K562 (cell line): ENCODE data around the gene CDH16. TPM values are rescaled to one million over a fixed set of nuclear protein-coding genes. Genes with fewer than 3 reads are reported as not detected.

Experiments used
- ATAC-seq: fragments of 200-7000 bp; cut with Tn5 transposase; 3 replicates; pipeline ENCODE4 v1.9.1; 2020; ENCODE audit warnings: moderate library complexity
- BruUV-seq: library from RNA; stranded (reverse); fragments of 400-500 nt; replicated peaks from 2 replicates; lab custom pipeline; 2021; lab: Mats Ljungman, UMichigan
- CTCF ChIA-PET: fragments of 300-600 bp; formaldehyde crosslinking; extraction: SDS; loops from one replicate; lab custom pipeline; 2021; ENCODE audit warnings: low intra/inter-chr PET ratio; lab: Yijun Ruan, JAX
- POLR2A ChIA-PET: fragments of 300-600, 350-650 bp; sonication (Branson Sonifier 250); formaldehyde crosslinking; extraction: SDS; loops from one replicate; lab custom pipeline; 2021; ENCODE audit warnings: antibody characterized with exemption, inconsistent platforms; lab: Yijun Ruan, JAX
- DNase-seq, 4 experiments: peaks; one replicate each; pipeline versions ENCODE4 v3.0.0 to v3.0.0-alpha.2; 2011 to 2018; ENCODE audit warnings: low spot score in 3 of 4, mixed read lengths in 3 of 4; ENCODE audit errors: extremely low read depth in 1 of 4
- FAIRE-seq: peaks from 2 replicates; lab custom pipeline; 2011; peaks lifted over from hg19 to GRCh38; lab: Jason Lieb, UNC
- H2AFZ ChIP-seq: 2 replicates; pipeline ENCODE4 v1.6.0; 2011; ENCODE audit warnings: low read depth, low read length, control low read depth, inconsistent platforms
- H3K27ac ChIP-seq: fragments of 200-600 bp; 3 replicates; pipeline ENCODE4 v1.8.0; 2011; ENCODE audit warnings: low read depth, mild to moderate bottlenecking, control low read depth, inconsistent platforms, low read length, moderate library complexity, mixed read lengths; ENCODE audit errors: extremely low read depth
- H3K27me3 ChIP-seq, 2 experiments: fragments of 300-600 bp in 1 of 2; 2 replicates in 1 of 2; 3 replicates in 1 of 2; pipeline versions ENCODE4 v1.6.0 to v1.8.0; 2011; ENCODE audit warnings: inconsistent platforms in 2 of 2, low read length in 2 of 2, mild to moderate bottlenecking in 1 of 2, mixed read lengths in 1 of 2, moderate library complexity in 1 of 2; ENCODE audit not compliant: control insufficient read depth in 2 of 2, insufficient read depth in 2 of 2
- H3K36me3 ChIP-seq: fragments of 300-600 bp; 3 replicates; pipeline ENCODE4 v1.8.0; 2011; ENCODE audit warnings: mild to moderate bottlenecking, low read length, inconsistent platforms; ENCODE audit not compliant: control insufficient read depth, insufficient read depth
- H3K4me1 ChIP-seq, 2 experiments: fragments of 200-600 bp in 1 of 2; replicated peaks in 1 of 2; 2 replicates in 1 of 2; 3 replicates in 1 of 2; pipeline versions ENCODE4 v1.5.1 to v1.8.0; 2011; ENCODE audit warnings: inconsistent platforms in 2 of 2, low read length in 2 of 2, mild to moderate bottlenecking in 1 of 2, mixed read lengths in 1 of 2, moderate library complexity in 1 of 2; ENCODE audit not compliant: control insufficient read depth in 2 of 2, insufficient read depth in 2 of 2
- H3K4me2 ChIP-seq: 2 replicates; pipeline ENCODE4 v1.6.1; 2011; ENCODE audit warnings: low read length, control low read depth, inconsistent platforms, mixed read lengths; ENCODE audit not compliant: insufficient read depth
- H3K4me3 ChIP-seq: fragments of 200-600 bp; sonication (generic), shearing (Covaris generic); 2 replicates; pipeline ENCODE4 v1.5.1; 2016; ENCODE audit warnings: control low read depth, inconsistent platforms
- H3K79me2 ChIP-seq: fragments of 200-600 bp; 3 replicates; pipeline ENCODE4 v1.8.0; 2011; ENCODE audit warnings: low read length, inconsistent platforms; ENCODE audit not compliant: control insufficient read depth, insufficient read depth
- H3K9ac ChIP-seq, 2 experiments: 2 replicates each; pipeline versions ENCODE4 v1.6.0 to v1.6.1; 2011; ENCODE audit warnings: low read depth in 2 of 2, low read length in 2 of 2, control low read depth in 1 of 2, inconsistent platforms in 1 of 2, mild to moderate bottlenecking in 1 of 2, mixed read lengths in 1 of 2; ENCODE audit not compliant: insufficient read depth in 1 of 2
- H3K9me1 ChIP-seq: one replicate; pipeline ENCODE4 v1.6.0; 2011; ENCODE audit warnings: inconsistent platforms, mild to moderate bottlenecking, low read length, moderate library complexity; ENCODE audit not compliant: control insufficient read depth, insufficient read depth
- H3K9me3 ChIP-seq: replicated peaks from 2 replicates; pipeline ENCODE4 v1.5.1; 2011; ENCODE audit warnings: low read depth, low read length, inconsistent platforms; ENCODE audit not compliant: control insufficient read depth, insufficient read depth
- H4K20me1 ChIP-seq: replicated peaks from 2 replicates; pipeline ENCODE4 v1.6.1; 2011; ENCODE audit warnings: low read length, inconsistent platforms, mixed read lengths; ENCODE audit not compliant: control insufficient read depth, insufficient read depth
- CBFA2T2 ChIP-seq: fragments of 450-650 bp; conservative IDR thresholded peaks from 2 replicates; pipeline ENCODE4 v1.6.1; 2017; ENCODE audit warnings: mild to moderate bottlenecking
- EP300 ChIP-seq: IDR thresholded peaks from 2 replicates; pipeline ENCODE4 v1.6.1; 2012; ENCODE audit warnings: low read length, improper control_type of control experiment
- HMG20B ChIP-seq: fragments of 250-450 bp; sonication (Bioruptor Pico); IDR thresholded peaks from 2 replicates; pipeline ENCODE4 v1.5.0; 2021; ENCODE audit warnings: mild to moderate bottlenecking
- NR1H2 ChIP-seq: sonication (generic); formaldehyde crosslinking; IDR thresholded peaks from 2 replicates; pipeline ENCODE4 v1.4.0; 2020; ENCODE audit warnings: mild to moderate bottlenecking, missing genetic modification reagents
- RBM17 ChIP-seq: fragments of 200-400 bp; formaldehyde crosslinking; IDR thresholded peaks from 2 replicates; pipeline ENCODE4 v1.6.1; 2017; ENCODE audit warnings: low read depth, mild to moderate bottlenecking, low read length, borderline replicate concordance
- RHOXF2B ChIP-seq: fragments of 250-450 bp; sonication (Bioruptor Pico); conservative IDR thresholded peaks from 2 replicates; pipeline ENCODE4 v1.5.1; 2021
- TARDBP ChIP-seq: fragments of 450-650 bp; IDR thresholded peaks from 2 replicates; pipeline ENCODE4 v1.6.1; 2016
- TCF3 ChIP-seq: sonication (generic); formaldehyde crosslinking; IDR thresholded peaks from 2 replicates; pipeline ENCODE4 v1.4.0; 2020; ENCODE audit warnings: mild to moderate bottlenecking, missing genetic modification reagents
- THRA ChIP-seq: fragments of 450-650 bp; IDR thresholded peaks from 2 replicates; pipeline ENCODE4 v1.6.1; 2017; ENCODE audit warnings: mild to moderate bottlenecking, moderate library complexity
- ZNF174 ChIP-seq: fragments of 250-450 bp; sonication (Bioruptor Pico); IDR thresholded peaks from 2 replicates; pipeline ENCODE4 v1.4.0; 2020; ENCODE audit warnings: mild to moderate bottlenecking
- ZNF311 ChIP-seq: fragments of 250-450 bp; sonication (Bioruptor Pico); IDR thresholded peaks from 2 replicates; pipeline ENCODE4 v1.4.0; 2020; ENCODE audit warnings: mild to moderate bottlenecking, moderate library complexity
- ZNF347 ChIP-seq: fragments of 450-650 bp; formaldehyde crosslinking; IDR thresholded peaks from 2 replicates; pipeline ENCODE4 v1.4.0; 2020; ENCODE audit warnings: low read depth, mild to moderate bottlenecking, moderate library complexity
- WGBS: fragments of 100-300 bp; shearing (Covaris generic); methylation state at CpG from one replicate; pipeline ENCODE4 v1.1.6; 2016; ENCODE audit warnings: low coverage, mixed read lengths; ENCODE audit not compliant: insufficient coverage; ENCODE audit errors: missing lambda C conversion rate; 5-methylcytosine and 5-hydroxymethylcytosine counted together
- in situ Hi-C: fragments of 300-500 bp; cut with MboI; formaldehyde crosslinking; loops from 4 replicates; pipeline ENCODE4 v1.15.0; 2018; ENCODE audit warnings: inconsistent platforms, mixed read lengths
- intact Hi-C: fragments of 100-400 bp; cut with micrococcal nuclease; formaldehyde crosslinking; loops from 2 replicates; pipeline ENCODE4 v1.14.2; 2022
- polyA plus RNA-seq, 8 experiments: library from polyadenylated mRNA; depleted of rRNA in 4 of 8; stranded (reverse) in 5 of 8; unstranded in 3 of 8; fragments of >200 nt; fragmentation: Nextera tagmentation in 2 of 8; fragmentation: Illumina TruSeq in 1 of 8; extraction: Ambion mirVana in 2 of 8; extraction: Trizol in 1 of 8; gene quantifications; 2 replicates each; pipeline versions ENCODE4 v1.2.1 to v1.2.3, GENCODE V29; 2011 to 2014; ENCODE audit warnings: inconsistent platforms in 1 of 8, missing spikeins in 1 of 8
- total RNA-seq, 7 experiments: library from RNA; depleted of rRNA in 6 of 7; stranded (reverse); fragments of >200 nt in 6 of 7; fragmentation: Illumina TruSeq in 2 of 7; extraction: Trizol in 2 of 7; gene quantifications; 2 replicates each; pipeline versions ENCODE4 v1.2.1 to v1.2.3, GENCODE V29; 2011 to 2021; ENCODE audit warnings: low replicate concordance in 1 of 7
- TF ChIP-seq, protein P1 (sequence below), 2 experiments: fragments of 150-350 bp in 1 of 2; IDR thresholded peaks; 2 replicates each; pipeline ENCODE4 v1.6.1; 2012 to 2016; ENCODE audit warnings: low read depth in 2 of 2, low read length in 2 of 2, mild to moderate bottlenecking in 1 of 2, moderate library complexity in 1 of 2
- TF ChIP-seq, protein P2 (sequence below), 2 experiments: IDR thresholded peaks; 2 replicates each; pipeline ENCODE4 v1.6.1; 2012; ENCODE audit warnings: improper control_type of control experiment in 2 of 2, low read depth in 2 of 2, low read length in 2 of 2, borderline replicate concordance in 1 of 2

Gene CDH16
- total and polyA plus RNA-seq, 9 of the 15 experiments (the other 6 are each of a cell fraction or from before 2014, with no cell fraction given), result not detected

DNA sequence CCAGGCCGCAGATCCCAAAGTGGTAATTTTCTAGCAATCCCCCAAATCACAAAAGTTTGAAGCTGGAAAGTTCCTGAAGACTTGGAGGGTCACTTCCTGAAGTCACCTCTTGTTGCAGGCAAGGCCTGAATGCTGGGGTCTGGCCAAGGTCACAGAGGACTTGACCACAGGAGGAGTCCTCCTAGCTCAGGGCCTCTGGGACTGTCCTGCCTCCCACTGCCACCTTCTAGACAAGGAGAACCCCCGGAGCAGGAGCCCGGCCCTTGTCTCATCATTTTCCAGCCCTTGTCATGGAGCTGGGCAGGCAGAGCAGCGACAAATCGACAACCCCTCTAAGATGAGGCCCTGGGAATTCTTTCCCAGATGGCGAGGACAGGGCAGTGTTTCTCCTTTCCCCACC, 330 bp downstream of the CDH16 start (continued):
- TF ChIP-seq, protein P1, sequence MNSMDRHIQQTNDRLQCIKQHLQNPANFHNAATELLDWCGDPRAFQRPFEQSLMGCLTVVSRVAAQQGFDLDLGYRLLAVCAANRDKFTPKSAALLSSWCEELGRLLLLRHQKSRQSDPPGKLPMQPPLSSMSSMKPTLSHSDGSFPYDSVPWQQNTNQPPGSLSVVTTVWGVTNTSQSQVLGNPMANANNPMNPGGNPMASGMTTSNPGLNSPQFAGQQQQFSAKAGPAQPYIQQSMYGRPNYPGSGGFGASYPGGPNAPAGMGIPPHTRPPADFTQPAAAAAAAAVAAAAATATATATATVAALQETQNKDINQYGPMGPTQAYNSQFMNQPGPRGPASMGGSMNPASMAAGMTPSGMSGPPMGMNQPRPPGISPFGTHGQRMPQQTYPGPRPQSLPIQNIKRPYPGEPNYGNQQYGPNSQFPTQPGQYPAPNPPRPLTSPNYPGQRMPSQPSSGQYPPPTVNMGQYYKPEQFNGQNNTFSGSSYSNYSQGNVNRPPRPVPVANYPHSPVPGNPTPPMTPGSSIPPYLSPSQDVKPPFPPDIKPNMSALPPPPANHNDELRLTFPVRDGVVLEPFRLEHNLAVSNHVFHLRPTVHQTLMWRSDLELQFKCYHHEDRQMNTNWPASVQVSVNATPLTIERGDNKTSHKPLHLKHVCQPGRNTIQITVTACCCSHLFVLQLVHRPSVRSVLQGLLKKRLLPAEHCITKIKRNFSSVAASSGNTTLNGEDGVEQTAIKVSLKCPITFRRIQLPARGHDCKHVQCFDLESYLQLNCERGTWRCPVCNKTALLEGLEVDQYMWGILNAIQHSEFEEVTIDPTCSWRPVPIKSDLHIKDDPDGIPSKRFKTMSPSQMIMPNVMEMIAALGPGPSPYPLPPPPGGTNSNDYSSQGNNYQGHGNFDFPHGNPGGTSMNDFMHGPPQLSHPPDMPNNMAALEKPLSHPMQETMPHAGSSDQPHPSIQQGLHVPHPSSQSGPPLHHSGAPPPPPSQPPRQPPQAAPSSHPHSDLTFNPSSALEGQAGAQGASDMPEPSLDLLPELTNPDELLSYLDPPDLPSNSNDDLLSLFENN (IDR thresholded peaks at IDR 0.05; ENCODE audit: low read depth in 2 of 2, low read length in 2 of 2), result no peak
- TF ChIP-seq HMG20B (CRISPR knock-in tag) (no peak), RHOXF2B (CRISPR knock-in tag) (no peak), CBFA2T2 (no peak), EP300 (no peak)

DNA sequence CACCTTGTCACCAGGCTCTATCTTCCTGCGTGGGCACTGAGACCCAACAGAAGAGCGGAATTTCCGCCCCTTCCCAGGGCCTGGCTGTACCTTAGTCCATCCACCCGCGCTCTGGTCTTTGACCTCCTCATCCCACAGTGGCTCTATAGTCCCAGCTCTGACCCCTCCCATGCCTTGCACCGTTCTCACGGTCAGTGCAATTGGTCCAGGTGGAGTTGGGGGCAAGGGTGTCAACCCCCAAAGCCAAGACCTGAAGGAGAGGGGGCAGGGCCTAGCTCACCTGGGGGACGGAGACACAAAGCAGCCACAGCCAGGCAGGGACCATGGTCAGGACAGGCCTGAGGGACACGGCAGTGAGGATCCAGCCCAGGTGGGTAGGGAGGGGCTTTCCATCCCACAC, 944 bp downstream of the CDH16 start:
- Histone ChIP-seq H3K4me2 (no peak overlapping the region), H3K9me1 (no peaks in the 10 kb centered on the region), H3K27ac (no peak overlapping the region), H3K36me3 (no peaks in the 10 kb centered on the region), H3K9ac (peak overlapping the region in 1 of 2 experiments; percentile 48; a peak in 1 of 4 replicates), H4K20me1 (no peaks in the 10 kb centered on the region; the same call in 1 of the 2 replicates), H3K79me2 (no peaks in the 10 kb centered on the region), H3K27me3 (peaks cover 15 to 62% of the 10 kb centered on the region in 2 experiments; a peak in 4 of 5 replicates), H2AFZ (no peak overlapping the region), H3K9me3 (no peaks in the 10 kb centered on the region), H3K4me1 (peaks cover 0 to 15% of the 10 kb centered on the region in 2 experiments; a peak in 2 of 5 replicates), H3K4me3 (no peak overlapping the region)
- DNase-seq, result no peak
- no TSS peak for BruUV-seq
- FAIRE-seq, result no peak
- CTCF ChIA-PET, result no interaction called here
- intact Hi-C loops (no loop called here), in situ Hi-C loops (no loop called here)
- WGBS, result 14% methylated on average over 9 of the region's 9 CpGs
- POLR2A ChIA-PET, result interaction anchor here (0.8 to 2.4 kb wide), 4 partner anchors 12 to 17 kb away, joined by 3 to 9 read pairs (median 4); no protein-coding TSS in a partner anchor
- ATAC-seq, result no peak
- TF ChIP-seq NR1H2 (CRISPR knock-in tag), result no peak
- no peak for TF ChIP-seq ZNF347 (CRISPR knock-in tag)
- no peak for TF ChIP-seq THRA
- TF ChIP-seq ZNF311, result no peak
- TF ChIP-seq RBM17, result no peak
- TF ChIP-seq TARDBP, result no peak
- TF ChIP-seq TCF3, result no peak
- no peak for TF ChIP-seq ZNF174 (CRISPR knock-in tag)
- TF ChIP-seq, protein P2, sequence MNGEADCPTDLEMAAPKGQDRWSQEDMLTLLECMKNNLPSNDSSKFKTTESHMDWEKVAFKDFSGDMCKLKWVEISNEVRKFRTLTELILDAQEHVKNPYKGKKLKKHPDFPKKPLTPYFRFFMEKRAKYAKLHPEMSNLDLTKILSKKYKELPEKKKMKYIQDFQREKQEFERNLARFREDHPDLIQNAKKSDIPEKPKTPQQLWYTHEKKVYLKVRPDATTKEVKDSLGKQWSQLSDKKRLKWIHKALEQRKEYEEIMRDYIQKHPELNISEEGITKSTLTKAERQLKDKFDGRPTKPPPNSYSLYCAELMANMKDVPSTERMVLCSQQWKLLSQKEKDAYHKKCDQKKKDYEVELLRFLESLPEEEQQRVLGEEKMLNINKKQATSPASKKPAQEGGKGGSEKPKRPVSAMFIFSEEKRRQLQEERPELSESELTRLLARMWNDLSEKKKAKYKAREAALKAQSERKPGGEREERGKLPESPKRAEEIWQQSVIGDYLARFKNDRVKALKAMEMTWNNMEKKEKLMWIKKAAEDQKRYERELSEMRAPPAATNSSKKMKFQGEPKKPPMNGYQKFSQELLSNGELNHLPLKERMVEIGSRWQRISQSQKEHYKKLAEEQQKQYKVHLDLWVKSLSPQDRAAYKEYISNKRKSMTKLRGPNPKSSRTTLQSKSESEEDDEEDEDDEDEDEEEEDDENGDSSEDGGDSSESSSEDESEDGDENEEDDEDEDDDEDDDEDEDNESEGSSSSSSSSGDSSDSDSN (IDR thresholded peaks at IDR 0.05; ENCODE audit: borderline replicate concordance in 1 of 2, low read depth in 2 of 2, low read length in 2 of 2), result no peak
